Testis (tissue), 2 donors: Measurements from ENCODE around the gene C19orf85.

ENCODE experiments used
- POLR2A ChIP-seq: fragments of 450-650 bp; IDR thresholded peaks from one replicate; pipeline ENCODE4 v1.6.1; 2017; ENCODE audit warnings: antibody characterized with exemption, mild to moderate bottlenecking, moderate library complexity
- TF ChIP-seq, protein P1 (sequence below), 3 experiments: fragments of 450-650 bp in 2 of 3; fragments of 200-600 bp in 1 of 3; sonication (generic) in 1 of 3; IDR thresholded peaks; one replicate each; pipeline ENCODE4 v1.5.1; 2016 to 2019; ENCODE audit warnings: antibody characterized with exemption in 3 of 3, mild to moderate bottlenecking in 2 of 3, moderate library complexity in 1 of 3

- TF ChIP-seq, protein P1, sequence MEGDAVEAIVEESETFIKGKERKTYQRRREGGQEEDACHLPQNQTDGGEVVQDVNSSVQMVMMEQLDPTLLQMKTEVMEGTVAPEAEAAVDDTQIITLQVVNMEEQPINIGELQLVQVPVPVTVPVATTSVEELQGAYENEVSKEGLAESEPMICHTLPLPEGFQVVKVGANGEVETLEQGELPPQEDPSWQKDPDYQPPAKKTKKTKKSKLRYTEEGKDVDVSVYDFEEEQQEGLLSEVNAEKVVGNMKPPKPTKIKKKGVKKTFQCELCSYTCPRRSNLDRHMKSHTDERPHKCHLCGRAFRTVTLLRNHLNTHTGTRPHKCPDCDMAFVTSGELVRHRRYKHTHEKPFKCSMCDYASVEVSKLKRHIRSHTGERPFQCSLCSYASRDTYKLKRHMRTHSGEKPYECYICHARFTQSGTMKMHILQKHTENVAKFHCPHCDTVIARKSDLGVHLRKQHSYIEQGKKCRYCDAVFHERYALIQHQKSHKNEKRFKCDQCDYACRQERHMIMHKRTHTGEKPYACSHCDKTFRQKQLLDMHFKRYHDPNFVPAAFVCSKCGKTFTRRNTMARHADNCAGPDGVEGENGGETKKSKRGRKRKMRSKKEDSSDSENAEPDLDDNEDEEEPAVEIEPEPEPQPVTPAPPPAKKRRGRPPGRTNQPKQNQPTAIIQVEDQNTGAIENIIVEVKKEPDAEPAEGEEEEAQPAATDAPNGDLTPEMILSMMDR (IDR thresholded peaks at IDR 0.05): no peak
- TF ChIP-seq POLR2A: no peak
These were observed 4.4 kb downstream of the C19orf85 start for GRCh38 chr19:55459950-55460657.
